Keratinocyte (primary cell): ENCODE data around the gene ARL3. TPM values are rescaled to one million over a fixed set of nuclear protein-coding genes. Genes with fewer than 3 reads are reported as not detected.
"Not testable (repeated sequence)": the region's sequence is repeated elsewhere in the genome, so short reads cannot be mapped to it uniquely, and the experiment has no call there.

Source experiments
- DNase-seq: peaks from one replicate; pipeline ENCODE4 v3.0.0-alpha.2; 2011; ENCODE audit warnings: low read depth, missing footprints, low spot score
- FAIRE-seq: peaks from 2 replicates; lab custom pipeline; 2011; peaks lifted over from hg19 to GRCh38; lab: Jason Lieb, UNC
- H2AFZ ChIP-seq: 2 replicates; pipeline ENCODE4 v1.6.0; 2012; ENCODE audit warnings: low read length, control low read depth, inconsistent platforms; ENCODE audit not compliant: control insufficient read depth
- H3K27ac ChIP-seq: 2 replicates; pipeline ENCODE4 v1.5.1; 2011; ENCODE audit warnings: low read length; ENCODE audit not compliant: control insufficient read depth, insufficient read depth
- H3K27me3 ChIP-seq: 3 replicates; pipeline ENCODE4 v1.6.0; 2011; ENCODE audit warnings: low read length; ENCODE audit not compliant: control insufficient read depth, insufficient read depth; ENCODE audit errors: extremely low read depth
- H3K36me3 ChIP-seq, 2 experiments: 2 replicates in 1 of 2; 3 replicates in 1 of 2; pipeline ENCODE4 v1.5.1; 2011; ENCODE audit warnings: low read length in 2 of 2, mild to moderate bottlenecking in 1 of 2; ENCODE audit not compliant: control insufficient read depth in 2 of 2, insufficient read depth in 2 of 2; ENCODE audit errors: extremely low read depth in 1 of 2
- H3K4me1 ChIP-seq: 3 replicates; pipeline ENCODE4 v1.5.1; 2011; ENCODE audit warnings: low read length; ENCODE audit not compliant: control insufficient read depth, insufficient read depth; ENCODE audit errors: extremely low read depth
- H3K4me2 ChIP-seq: 3 replicates; pipeline ENCODE4 v1.6.0; 2011; ENCODE audit warnings: low read depth, low read length; ENCODE audit not compliant: control insufficient read depth, insufficient read depth; ENCODE audit errors: extremely low read depth
- H3K4me3 ChIP-seq, 3 experiments: fragments of 200-600 bp in 1 of 3; sonication (generic) in 1 of 3; 2 replicates in 2 of 3; 3 replicates in 1 of 3; pipeline ENCODE4 v1.5.1; 2011 to 2016; ENCODE audit warnings: low read length in 3 of 3, mild to moderate bottlenecking in 3 of 3, control low read depth in 2 of 3, inconsistent platforms in 1 of 3, low read depth in 1 of 3, mixed read lengths in 1 of 3, mixed run types in 1 of 3, moderate library complexity in 1 of 3; ENCODE audit not compliant: control insufficient read depth in 2 of 3, insufficient read depth in 2 of 3; ENCODE audit errors: extremely low read depth in 1 of 3
- H3K79me2 ChIP-seq: 2 replicates; pipeline ENCODE4 v1.6.0; 2012; ENCODE audit warnings: low read length; ENCODE audit not compliant: control insufficient read depth, insufficient read depth
- H3K9ac ChIP-seq: 3 replicates; pipeline ENCODE4 v1.6.0; 2011; ENCODE audit warnings: low read length; ENCODE audit not compliant: control insufficient read depth, insufficient read depth; ENCODE audit errors: extremely low read depth
- H3K9me1 ChIP-seq: 3 replicates; pipeline ENCODE4 v1.6.0; 2011; ENCODE audit warnings: low read length; ENCODE audit not compliant: control insufficient read depth, insufficient read depth; ENCODE audit errors: extremely low read depth
- H3K9me3 ChIP-seq: 2 replicates; pipeline ENCODE4 v1.5.1; 2012; ENCODE audit warnings: low read depth, low read length; ENCODE audit not compliant: control insufficient read depth
- H4K20me1 ChIP-seq: 3 replicates; pipeline ENCODE4 v1.6.0; 2011; ENCODE audit warnings: low read length; ENCODE audit not compliant: control insufficient read depth, insufficient read depth; ENCODE audit errors: extremely low read depth
- CTCF ChIP-seq, 3 experiments: IDR thresholded peaks in 1 of 3; conservative IDR thresholded peaks in 1 of 3; optimal IDR thresholded peaks in 1 of 3; 2 replicates in 2 of 3; 3 replicates in 1 of 3; pipeline versions ENCODE3 to v1.5.1; 2011; ENCODE audit warnings: low read length in 3 of 3, mild to moderate bottlenecking in 3 of 3, moderate library complexity in 2 of 3, control low read depth in 1 of 3, inconsistent platforms in 1 of 3; ENCODE audit not compliant: insufficient read depth in 2 of 3; ENCODE audit errors: extremely low read depth in 1 of 3
- EZH2 ChIP-seq: IDR thresholded peaks from one replicate; pipeline ENCODE4 v1.6.1; 2012; ENCODE audit warnings: inconsistent platforms, mild to moderate bottlenecking, low read length, moderate library complexity
- dilution Hi-C: fragments of 300-500 bp; cut with MboI; formaldehyde crosslinking; loops from one replicate; pipeline ENCODE4 v1.7.0; 2020; ENCODE audit warnings: low sequenced_read_pairs; ENCODE audit not compliant: extremely low pct_ligation_motif_present
- polyA plus RNA-seq, 5 experiments: library from polyadenylated mRNA; depleted of rRNA in 3 of 5; stranded (reverse) in 3 of 5; stranded (forward) in 1 of 5; unstranded in 1 of 5; fragments of >200 nt; gene quantifications; 1 replicate in 1 of 5; 2 replicates in 3 of 5; 3 replicates in 1 of 5; pipeline versions ENCODE4 v1.2.1 to v1.2.3, GENCODE V29; 2011 to 2012; ENCODE audit warnings: missing spikeins in 2 of 5, low read depth in 1 of 5, low replicate concordance in 1 of 5

The ARL3 gene
- polyA plus RNA-seq, 1 donor (not counting 4 experiments of a cell fraction or from before 2014, with no cell fraction given), result 10.7 TPM

GRCh38 chr10:102698894-102699293 lies 15.3 kb downstream of the ARL3 start:
- peaks cover 3% of the 10 kb centered on the region for H3K4me1 ChIP-seq
- dilution Hi-C loops, result no loop called here
- no peaks in the 10 kb centered on the region for H3K9me3 ChIP-seq
- TF ChIP-seq CTCF (optimal IDR thresholded peaks at IDR 0.05 in 1 of 3, IDR thresholded peaks at IDR 0.05 in 1 of 3, conservative IDR thresholded peaks at IDR 0.05 in 1 of 3; ENCODE audit: extremely low read depth in 1 of 3, insufficient read depth in 2 of 3, low read length in 3 of 3), result no peak
- TF ChIP-seq EZH2, result no peak
- no peaks in the 10 kb centered on the region for H3K27me3 ChIP-seq
- H3K27ac ChIP-seq, result no peak overlapping the region
- peaks cover 0 to 1% of the 10 kb centered on the region in 2 experiments for H3K36me3 ChIP-seq
- H3K79me2 ChIP-seq, result no peaks in the 10 kb centered on the region
- no peak overlapping the region for H3K4me2 ChIP-seq
- no peak overlapping the region for H3K9ac ChIP-seq
- FAIRE-seq (no peak), DNase-seq (no peak)
- no peaks in the 10 kb centered on the region for H4K20me1 ChIP-seq
- no peak overlapping the region for H2AFZ ChIP-seq
- no peak overlapping the region for H3K4me3 ChIP-seq
- no peaks in the 10 kb centered on the region for H3K9me1 ChIP-seq

- no peaks in the 10 kb centered on the region for H3K9me1 ChIP-seq
- no peak overlapping the region for H3K27ac ChIP-seq
- dilution Hi-C loops, result no loop called here
- no peaks in the 10 kb centered on the region for H4K20me1 ChIP-seq
- DNase-seq (peak; percentile 38), FAIRE-seq (no peak)
- peaks cover 0 to 1% of the 10 kb centered on the region in 2 experiments for H3K36me3 ChIP-seq
- H3K79me2 ChIP-seq, result no peaks in the 10 kb centered on the region
- H3K4me1 ChIP-seq, result peaks cover 3% of the 10 kb centered on the region
- no peak overlapping the region for H3K4me2 ChIP-seq
- TF ChIP-seq CTCF (optimal IDR thresholded peaks at IDR 0.05 in 1 of 3, IDR thresholded peaks at IDR 0.05 in 1 of 3, conservative IDR thresholded peaks at IDR 0.05 in 1 of 3; ENCODE audit: extremely low read depth in 1 of 3, insufficient read depth in 2 of 3, low read length in 3 of 3), result no peak
- TF ChIP-seq EZH2, result no peak
- H2AFZ ChIP-seq, result no peak overlapping the region
- H3K9ac ChIP-seq, result no peak overlapping the region
- no peak overlapping the region for H3K4me3 ChIP-seq
- no peaks in the 10 kb centered on the region for H3K27me3 ChIP-seq
- H3K9me3 ChIP-seq, result no peaks in the 10 kb centered on the region
These were observed 17.5 kb downstream of the ARL3 start for GRCh38 chr10:102696736-102697135.

GRCh38 chr10:102695401-102695800 lies 18.8 kb downstream of the ARL3 start:
- H3K4me1 ChIP-seq, H3K36me3 ChIP-seq, H3K4me3 ChIP-seq, H3K9me3 ChIP-seq, H3K9me1 ChIP-seq, H4K20me1 ChIP-seq, H3K9ac ChIP-seq, H3K4me2 ChIP-seq, H2AFZ ChIP-seq, H3K79me2 ChIP-seq, DNase-seq, H3K27ac ChIP-seq, dilution Hi-C loops, FAIRE-seq, H3K27me3 ChIP-seq: not testable (repeated sequence)
